Erythroblast (primary cell): ENCODE data around the gene ARAF.

ENCODE experiments used
- DNase-seq, 2 experiments: peaks; one replicate each; lab custom pipeline; 2025; lab: John Stamatoyannopoulos, UW
- GATA1 ChIP-seq: IDR thresholded peaks from 2 replicates; pipeline ENCODE4 v1.6.1; 2011; ENCODE audit warnings: low read depth, mild to moderate bottlenecking, control low read depth, low read length, moderate library complexity
- POLR2A ChIP-seq: IDR thresholded peaks from 2 replicates; pipeline ENCODE4 v1.6.1; 2011; ENCODE audit warnings: mild to moderate bottlenecking, low read length

The ARAF gene

GRCh38 chrX:47612418-47612817, 51.4 kb downstream of the ARAF start:
- no peak for DNase-seq
- TF ChIP-seq GATA1 (no peak), POLR2A (no peak)

- peak in 1 of 2 experiments; percentile 27 for DNase-seq
- TF ChIP-seq POLR2A (no peak), GATA1 (no peak)
These were observed 52.1 kb downstream of the ARAF start for GRCh38 chrX:47613082-47613481.

GRCh38 chrX:47614618-47615017, 53.6 kb downstream of the ARAF start:
- no peak for DNase-seq

GRCh38 chrX:47618923-47619485, 58.0 kb downstream of the ARAF start:
- TF ChIP-seq GATA1: no peak
- no peak for TF ChIP-seq POLR2A
- no peak for DNase-seq

More at GRCh38 chrX:47614618-47615017, 53.6 kb downstream of the ARAF start:
- TF ChIP-seq GATA1: no peak
- no peak for TF ChIP-seq POLR2A

- peak; percentile 89 to 91 for DNase-seq
- TF ChIP-seq GATA1: no peak
- TF ChIP-seq POLR2A: no peak
These were observed 58.7 kb downstream of the ARAF start, which contains the start of gene SYN1 for GRCh38 chrX:47619486-47620302. Gene SYN1, minus strand, starts transcription at chrX:47619857. Its CDS starts 129 bp downstream, at chrX:47619728.

- no peak for DNase-seq
- TF ChIP-seq POLR2A (no peak), GATA1 (no peak)
These were observed 59.3 kb downstream of the ARAF start for GRCh38 chrX:47620303-47620685.
